HEK293 (cell line): ENCODE data around the gene TAS2R39.

ENCODE experiments used
- CTCF ChIA-PET: fragments of 350-600 bp; formaldehyde crosslinking; extraction: SDS; loops from one replicate; lab custom pipeline; 2021; ENCODE audit warnings: antibody characterized with exemption; lab: Yijun Ruan, JAX
- POLR2A ChIA-PET: fragments of 300-600 bp; formaldehyde crosslinking; extraction: SDS; loops from one replicate; lab custom pipeline; 2020; ENCODE audit warnings: antibody characterized with exemption, inconsistent platforms; lab: Yijun Ruan, JAX
- H3K27ac ChIP-seq: fragments of 200-500 bp; sonication (Bioruptor generic); 2 replicates; pipeline ENCODE4 v1.5.1; 2014; ENCODE audit warnings: low read depth, low read length, control low read depth, inconsistent platforms; ENCODE audit errors: extremely low read depth
- H3K36me3 ChIP-seq, 2 experiments: fragments of 200-500 bp in 1 of 2; sonication (Bioruptor generic) in 1 of 2; 1 replicate in 1 of 2; 2 replicates in 1 of 2; pipeline ENCODE4 v1.5.1; 2014 to 2017; ENCODE audit warnings: inconsistent platforms in 2 of 2, low read length in 2 of 2; ENCODE audit not compliant: control insufficient read depth in 2 of 2, insufficient read depth in 1 of 2
- H3K4me1 ChIP-seq: fragments of 200-500 bp; sonication (Bioruptor generic); 2 replicates; pipeline ENCODE4 v1.5.1; 2014; ENCODE audit warnings: mild to moderate bottlenecking, low read length, inconsistent platforms; ENCODE audit not compliant: control insufficient read depth, insufficient read depth
- H3K4me3 ChIP-seq: 2 replicates; pipeline ENCODE4 v1.5.1; 2011; ENCODE audit warnings: low read depth, mild to moderate bottlenecking, control low read depth, low read length, moderate library complexity
- H3K9me3 ChIP-seq: fragments of 200-500 bp; sonication (Bioruptor generic); 2 replicates; pipeline ENCODE4 v1.5.1; 2014; ENCODE audit warnings: low read depth, low read length, inconsistent platforms; ENCODE audit not compliant: control insufficient read depth, insufficient read depth
- BCL11B ChIP-seq: fragments of 450-650 bp; formaldehyde crosslinking; IDR thresholded peaks from 2 replicates; pipeline ENCODE4 v1.5.1; 2016; ENCODE audit warnings: low read depth, missing biosample characterization, missing genetic modification characterization
- GLI2 ChIP-seq: fragments of 450-650 bp; formaldehyde crosslinking; IDR thresholded peaks from 2 replicates; pipeline ENCODE4; 2017; ENCODE audit warnings: missing biosample characterization, missing genetic modification characterization, low read depth, borderline replicate concordance
- HOXD13 ChIP-seq: sonication (generic); formaldehyde crosslinking; IDR thresholded peaks from 2 replicates; pipeline ENCODE4 v1.8.0; 2022; ENCODE audit warnings: missing genetic modification reagents, borderline replicate concordance
- KLF10 ChIP-seq: fragments of 450-650 bp; IDR thresholded peaks from 2 replicates; pipeline ENCODE4 v1.5.1; 2018; ENCODE audit warnings: missing biosample characterization, mild to moderate bottlenecking, missing genetic modification characterization
- KLF7 ChIP-seq: fragments of 450-650 bp; formaldehyde crosslinking; IDR thresholded peaks from 2 replicates; pipeline ENCODE4 v1.5.1; 2016; ENCODE audit warnings: missing biosample characterization, missing genetic modification characterization, borderline replicate concordance
- SCRT1 ChIP-seq: fragments of 450-650 bp; formaldehyde crosslinking; IDR thresholded peaks from 2 replicates; pipeline ENCODE4 v1.5.1; 2016; ENCODE audit warnings: missing biosample characterization, missing genetic modification characterization, borderline replicate concordance
- ZFP3 ChIP-seq: fragments of 450-650 bp; formaldehyde crosslinking; IDR thresholded peaks from 2 replicates; pipeline ENCODE4 v1.5.1; 2016; ENCODE audit warnings: low read depth, missing biosample characterization, missing genetic modification characterization
- ZFP69B ChIP-seq: fragments of 450-650 bp; formaldehyde crosslinking; IDR thresholded peaks from 2 replicates; pipeline ENCODE4 v1.5.1; 2016; ENCODE audit warnings: missing biosample characterization, missing genetic modification characterization
- ZNF112 ChIP-seq: fragments of 450-650 bp; formaldehyde crosslinking; IDR thresholded peaks from 2 replicates; pipeline ENCODE4 v1.5.0; 2017; ENCODE audit warnings: missing biosample characterization, missing genetic modification characterization
- ZNF140 ChIP-seq: fragments of 450-650 bp; formaldehyde crosslinking; IDR thresholded peaks from 2 replicates; pipeline ENCODE4 v1.5.1; 2016; ENCODE audit warnings: missing biosample characterization, missing genetic modification characterization
- ZNF221 ChIP-seq: fragments of 450-650 bp; formaldehyde crosslinking; IDR thresholded peaks from 2 replicates; pipeline ENCODE4 v1.5.1; 2017; ENCODE audit warnings: missing biosample characterization, missing genetic modification characterization, borderline replicate concordance
- ZNF266 ChIP-seq: fragments of 450-650 bp; formaldehyde crosslinking; IDR thresholded peaks from 2 replicates; pipeline ENCODE4 v1.5.1; 2016; ENCODE audit warnings: missing biosample characterization, missing genetic modification characterization, low read depth
- ZNF280C ChIP-seq: fragments of 450-650 bp; formaldehyde crosslinking; IDR thresholded peaks from 2 replicates; pipeline ENCODE4 v1.5.1; 2016; ENCODE audit warnings: missing biosample characterization, missing genetic modification characterization
- ZNF473 ChIP-seq: fragments of 450-650 bp; formaldehyde crosslinking; IDR thresholded peaks from 2 replicates; pipeline ENCODE4 v1.5.1; 2017; ENCODE audit warnings: missing biosample characterization, missing genetic modification characterization
- ZNF48 ChIP-seq: fragments of 450-650 bp; formaldehyde crosslinking; IDR thresholded peaks from 2 replicates; pipeline ENCODE4 v1.5.1; 2016; ENCODE audit warnings: missing biosample characterization, missing genetic modification characterization
- ZNF510 ChIP-seq: fragments of 450-650 bp; formaldehyde crosslinking; IDR thresholded peaks from 2 replicates; pipeline ENCODE4 v1.5.1; 2018; ENCODE audit warnings: mild to moderate bottlenecking, missing genetic modification characterization, missing biosample characterization; ENCODE audit not compliant: insufficient replicate concordance
- ZNF621 ChIP-seq: fragments of 450-650 bp; formaldehyde crosslinking; IDR thresholded peaks from 2 replicates; pipeline ENCODE4 v1.5.1; 2017; ENCODE audit warnings: missing biosample characterization, missing genetic modification characterization
- ZNF660 ChIP-seq: fragments of 450-650 bp; IDR thresholded peaks from 2 replicates; pipeline ENCODE4 v1.5.1; 2018; ENCODE audit warnings: missing biosample characterization, mild to moderate bottlenecking, missing genetic modification characterization
- ZNF664 ChIP-seq: fragments of 450-650 bp; formaldehyde crosslinking; IDR thresholded peaks from 2 replicates; pipeline ENCODE4 v1.5.1; 2016; ENCODE audit warnings: missing biosample characterization, missing genetic modification characterization
- ZNF777 ChIP-seq: fragments of 450-650 bp; formaldehyde crosslinking; IDR thresholded peaks from 2 replicates; pipeline ENCODE4 v1.5.1; 2017; ENCODE audit warnings: missing biosample characterization, missing genetic modification characterization, borderline replicate concordance
- ZNF791 ChIP-seq: fragments of 450-650 bp; formaldehyde crosslinking; IDR thresholded peaks from 2 replicates; pipeline ENCODE4 v1.5.1; 2016; ENCODE audit warnings: missing biosample characterization, missing genetic modification characterization
- ZSCAN30 ChIP-seq: fragments of 450-650 bp; IDR thresholded peaks from 2 replicates; pipeline ENCODE4 v1.5.1; 2018; ENCODE audit warnings: missing biosample characterization, mild to moderate bottlenecking, missing genetic modification characterization, moderate library complexity
- TF ChIP-seq, protein P1 (sequence below): fragments of 450-650 bp; formaldehyde crosslinking; IDR thresholded peaks from 2 replicates; pipeline ENCODE4 v1.5.1; 2016; ENCODE audit warnings: missing biosample characterization, missing genetic modification characterization
- TF ChIP-seq, protein P2 (sequence below): fragments of 450-650 bp; formaldehyde crosslinking; IDR thresholded peaks from 2 replicates; pipeline ENCODE4 v1.5.1; 2016; ENCODE audit warnings: missing biosample characterization, missing genetic modification characterization
- TF ChIP-seq, protein P3 (sequence below): fragments of 450-650 bp; formaldehyde crosslinking; IDR thresholded peaks from 2 replicates; pipeline ENCODE4 v1.5.1; 2016; ENCODE audit warnings: missing biosample characterization, missing genetic modification characterization

Gene TAS2R39

DNA sequence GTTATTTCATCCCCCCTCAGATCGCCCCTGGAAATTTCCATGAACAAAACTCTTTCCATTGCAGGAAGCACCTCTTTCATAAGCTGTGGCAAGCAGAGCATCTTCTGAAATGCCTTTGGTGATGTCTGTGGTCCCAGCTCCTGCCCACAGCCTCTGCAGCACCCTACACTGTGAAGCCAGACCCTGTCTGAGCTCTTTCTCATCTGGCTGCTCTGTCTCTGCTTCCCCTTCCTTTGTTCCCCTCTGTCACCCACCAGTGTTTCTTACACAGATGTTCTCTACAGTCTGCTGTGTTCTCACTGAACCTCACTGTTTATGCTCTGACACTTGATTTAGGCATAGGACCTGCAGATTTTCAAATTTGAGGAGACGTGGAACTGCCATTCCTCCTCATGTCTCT is 1.9 kb upstream of the TAS2R39 start (continued):
- TF ChIP-seq ZNF791 (tag by site-specific recombination): no peak

GRCh38 chr7:143185551-143185950 is 2.3 kb downstream of the TAS2R39 start:
- TF ChIP-seq ZNF473 (tag by site-specific recombination) (no peak), SCRT1 (tag by site-specific recombination) (no peak), ZNF112 (no peak), ZNF280C (tag by site-specific recombination) (no peak), ZSCAN30 (tag by site-specific recombination) (no peak), ZNF221 (no peak), ZNF621 (tag by site-specific recombination) (no peak), ZNF664 (tag by site-specific recombination) (no peak), GLI2 (tag by site-specific recombination) (no peak), ZNF48 (tag by site-specific recombination) (no peak)
- TF ChIP-seq, protein P1, sequence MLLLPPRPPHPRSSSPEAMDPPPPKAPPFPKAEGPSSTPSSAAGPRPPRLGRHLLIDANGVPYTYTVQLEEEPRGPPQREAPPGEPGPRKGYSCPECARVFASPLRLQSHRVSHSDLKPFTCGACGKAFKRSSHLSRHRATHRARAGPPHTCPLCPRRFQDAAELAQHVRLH (tag by site-specific recombination): no peak
- Histone ChIP-seq H3K4me1 (no peaks in the 10 kb centered on the region), H3K27ac (no peak overlapping the region), H3K9me3 (no peaks in the 10 kb centered on the region), H3K36me3 (no peaks in the 10 kb centered on the region), H3K4me3 (no peak overlapping the region)
- ChIA-PET CTCF (interaction anchor here (0.7 kb wide), 1 partner anchor 183 kb away, joined by 3 read pairs; no protein-coding TSS in a partner anchor), POLR2A (no interaction called here)

DNA sequence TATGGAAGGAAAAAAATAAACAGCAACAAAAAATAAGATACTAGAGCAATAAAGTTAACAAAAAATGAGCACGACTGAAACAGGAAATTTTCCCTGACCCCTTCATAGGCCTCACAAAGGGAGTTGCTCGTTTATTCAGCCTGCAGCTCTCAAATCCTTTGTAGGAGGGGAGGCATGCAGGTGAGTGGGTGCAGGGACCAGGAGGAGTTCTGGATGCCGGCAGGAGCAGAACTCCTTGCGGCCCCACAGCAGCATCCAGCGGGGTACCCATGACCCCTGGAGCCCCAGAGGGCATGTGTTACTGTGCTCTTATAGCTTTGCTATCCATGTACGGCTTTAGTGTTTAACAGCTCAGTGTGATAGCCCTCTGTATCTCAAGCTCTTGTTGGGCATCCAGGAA is 5.8 kb downstream of the TAS2R39 start:
- H3K9me3 ChIP-seq: no peaks in the 10 kb centered on the region
- no peak overlapping the region for H3K4me3 ChIP-seq
- no peaks in the 10 kb centered on the region for H3K4me1 ChIP-seq
- H3K36me3 ChIP-seq: no peaks in the 10 kb centered on the region
- H3K27ac ChIP-seq: no peak overlapping the region
- ChIA-PET CTCF (interaction anchor here (1.2 kb wide), 1 partner anchor 26 kb away, joined by 4 read pairs; no protein-coding TSS in a partner anchor), POLR2A (no interaction called here)
- TF ChIP-seq ZSCAN30 (tag by site-specific recombination) (no peak), ZNF510 (tag by site-specific recombination) (no peak), ZNF140 (tag by site-specific recombination) (no peak), ZFP69B (tag by site-specific recombination) (no peak)
- TF ChIP-seq, protein P2, sequence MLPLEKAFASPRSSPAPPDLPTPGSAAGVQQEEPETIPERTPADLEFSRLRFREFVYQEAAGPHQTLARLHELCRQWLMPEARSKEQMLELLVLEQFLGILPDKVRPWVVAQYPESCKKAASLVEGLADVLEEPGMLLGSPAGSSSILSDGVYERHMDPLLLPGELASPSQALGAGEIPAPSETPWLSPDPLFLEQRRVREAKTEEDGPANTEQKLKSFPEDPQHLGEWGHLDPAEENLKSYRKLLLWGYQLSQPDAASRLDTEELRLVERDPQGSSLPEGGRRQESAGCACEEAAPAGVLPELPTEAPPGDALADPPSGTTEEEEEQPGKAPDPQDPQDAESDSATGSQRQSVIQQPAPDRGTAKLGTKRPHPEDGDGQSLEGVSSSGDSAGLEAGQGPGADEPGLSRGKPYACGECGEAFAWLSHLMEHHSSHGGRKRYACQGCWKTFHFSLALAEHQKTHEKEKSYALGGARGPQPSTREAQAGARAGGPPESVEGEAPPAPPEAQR: no peak

DNA sequence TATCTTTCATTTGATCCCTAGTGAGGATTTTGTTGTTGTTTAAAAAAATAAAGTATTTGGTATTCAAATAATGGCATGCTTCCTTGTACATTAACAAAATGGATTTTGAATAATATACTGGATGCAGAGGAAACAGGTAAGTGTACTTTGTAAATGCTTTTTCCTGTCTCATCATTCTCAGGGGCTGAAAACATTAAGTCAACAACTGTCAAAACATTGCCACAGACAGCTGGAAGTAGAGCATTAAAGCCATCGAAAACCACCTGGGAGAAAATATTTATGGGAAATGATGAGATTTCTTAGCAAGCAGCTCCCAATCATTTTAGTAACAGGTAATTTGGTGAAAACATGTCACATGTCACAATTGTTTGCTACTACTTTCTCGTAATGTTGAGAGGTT is 10.7 kb downstream of the TAS2R39 start:
- no peak for TF ChIP-seq HOXD13 (CRISPR knock-in tag)
- TF ChIP-seq, protein P3, sequence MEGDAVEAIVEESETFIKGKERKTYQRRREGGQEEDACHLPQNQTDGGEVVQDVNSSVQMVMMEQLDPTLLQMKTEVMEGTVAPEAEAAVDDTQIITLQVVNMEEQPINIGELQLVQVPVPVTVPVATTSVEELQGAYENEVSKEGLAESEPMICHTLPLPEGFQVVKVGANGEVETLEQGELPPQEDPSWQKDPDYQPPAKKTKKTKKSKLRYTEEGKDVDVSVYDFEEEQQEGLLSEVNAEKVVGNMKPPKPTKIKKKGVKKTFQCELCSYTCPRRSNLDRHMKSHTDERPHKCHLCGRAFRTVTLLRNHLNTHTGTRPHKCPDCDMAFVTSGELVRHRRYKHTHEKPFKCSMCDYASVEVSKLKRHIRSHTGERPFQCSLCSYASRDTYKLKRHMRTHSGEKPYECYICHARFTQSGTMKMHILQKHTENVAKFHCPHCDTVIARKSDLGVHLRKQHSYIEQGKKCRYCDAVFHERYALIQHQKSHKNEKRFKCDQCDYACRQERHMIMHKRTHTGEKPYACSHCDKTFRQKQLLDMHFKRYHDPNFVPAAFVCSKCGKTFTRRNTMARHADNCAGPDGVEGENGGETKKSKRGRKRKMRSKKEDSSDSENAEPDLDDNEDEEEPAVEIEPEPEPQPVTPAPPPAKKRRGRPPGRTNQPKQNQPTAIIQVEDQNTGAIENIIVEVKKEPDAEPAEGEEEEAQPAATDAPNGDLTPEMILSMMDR (tag by site-specific recombination): no peak
- TF ChIP-seq ZNF777 (tag by site-specific recombination): no peak
- TF ChIP-seq ZNF660 (tag by site-specific recombination): no peak
- TF ChIP-seq KLF7 (tag by site-specific recombination): no peak
- TF ChIP-seq BCL11B: no peak
- TF ChIP-seq ZNF266 (tag by site-specific recombination): no peak
- TF ChIP-seq ZNF664 (tag by site-specific recombination): no peak
- TF ChIP-seq ZFP3 (tag by site-specific recombination): no peak
- TF ChIP-seq KLF10: no peak
- TF ChIP-seq, all 188 proteins: peak for 0
- Histone ChIP-seq H3K27ac (no peak overlapping the region), H3K4me1 (no peaks in the 10 kb centered on the region), H3K4me3 (no peak overlapping the region), H3K36me3 (no peaks in the 10 kb centered on the region), H3K9me3 (no peaks in the 10 kb centered on the region)
- ChIA-PET CTCF (no interaction called here), POLR2A (no interaction called here)
